B cell (primary cell): Measurements from ENCODE around the gene CCM2. TPM values are rescaled to one million over a fixed set of nuclear protein-coding genes. Genes with fewer than 3 reads are reported as not detected.

Experiments used
- ATAC-seq: fragments of 200-7000 bp; cut with Tn5 transposase; one replicate; pipeline ENCODE4 v1.10.0; 2021; ENCODE audit warnings: low read depth, mild to moderate bottlenecking, moderate number of reproducible peaks, moderate library complexity
- CTCF ChIA-PET: fragments of 350-600 bp; sonication (Branson Sonifier 250); formaldehyde crosslinking; loops from one replicate; lab custom pipeline; 2021; ENCODE audit warnings: antibody characterized with exemption, inconsistent platforms; lab: Charles Lee
- POLR2A ChIA-PET: fragments of 350-600 bp; sonication (Branson Sonifier 250); formaldehyde crosslinking; loops from one replicate; lab custom pipeline; 2021; ENCODE audit warnings: antibody characterized with exemption; lab: Charles Lee
- DNase-seq: peaks from one replicate; pipeline ENCODE4 v3.0.0; 2013
- H2AFZ ChIP-seq: 2 replicates; pipeline ENCODE4 v1.6.1; 2012; ENCODE audit warnings: mild to moderate bottlenecking, low read depth, low read length; ENCODE audit not compliant: insufficient read depth, poor library complexity, severe bottlenecking
- H3K27ac ChIP-seq, 2 donors: 1 replicate in 1 of 2; 2 replicates in 1 of 2; pipeline ENCODE4 v1.5.1; 2012 to 2013; ENCODE audit warnings: low read length in 2 of 2, mild to moderate bottlenecking in 2 of 2, moderate library complexity in 1 of 2
- H3K27me3 ChIP-seq, 4 experiments: fragments of 200-600 bp in 1 of 4; sonication (generic) in 1 of 4; replicated peaks in 1 of 4; 1 replicate in 2 of 4; 2 replicates in 2 of 4; pipeline versions ENCODE4 v1.6.1 to v1.7.0; 2013 to 2016; ENCODE audit warnings: low read length in 3 of 4, mild to moderate bottlenecking in 2 of 4, mixed read lengths in 1 of 4, moderate library complexity in 1 of 4; ENCODE audit not compliant: insufficient read depth in 4 of 4, control insufficient read depth in 3 of 4; ENCODE audit errors: control extremely low read depth in 1 of 4
- H3K36me3 ChIP-seq, 2 experiments: replicated peaks in 1 of 2; 1 replicate in 1 of 2; 2 replicates in 1 of 2; pipeline versions ENCODE4 v1.6.1 to v1.7.1; 2013; ENCODE audit warnings: low read length in 1 of 2; ENCODE audit not compliant: insufficient read depth in 2 of 2, control insufficient read depth in 1 of 2; ENCODE audit errors: control extremely low read depth in 1 of 2, extremely low read depth in 1 of 2
- H3K4me1 ChIP-seq, 2 donors: fragments of 200-600 bp in 1 of 2; sonication (generic) in 1 of 2; 1 replicate in 1 of 2; 2 replicates in 1 of 2; pipeline versions ENCODE4 v1.5.1 to v1.6.1; 2013 to 2017; ENCODE audit warnings: low read length in 2 of 2; ENCODE audit not compliant: control insufficient read depth in 2 of 2, insufficient read depth in 2 of 2
- H3K4me2 ChIP-seq: replicated peaks from 2 replicates; pipeline ENCODE3; 2012; ENCODE audit warnings: mild to moderate bottlenecking, low read depth, low read length; ENCODE audit not compliant: poor library complexity, severe bottlenecking
- H3K4me3 ChIP-seq, 5 experiments: fragments of 200-600 bp in 1 of 5; sonication (generic) in 1 of 5; 1 replicate in 3 of 5; 2 replicates in 2 of 5; pipeline versions ENCODE4 v1.5.1 to v1.7.0; 2011 to 2016; ENCODE audit warnings: low read length in 4 of 5, mild to moderate bottlenecking in 4 of 5, low read depth in 2 of 5, control low read depth in 1 of 5, moderate library complexity in 1 of 5; ENCODE audit not compliant: insufficient read depth in 1 of 5; ENCODE audit errors: control extremely low read depth in 1 of 5, extremely low read depth in 1 of 5
- H3K79me2 ChIP-seq: fragments of 200-600 bp; sonication (generic); one replicate; pipeline ENCODE4 v1.6.0; 2016; ENCODE audit warnings: low read length; ENCODE audit not compliant: control insufficient read depth, insufficient read depth
- H3K9ac ChIP-seq: fragments of 200-600 bp; sonication (generic); 2 replicates; pipeline ENCODE4 v1.6.1; 2017; ENCODE audit warnings: mild to moderate bottlenecking, low read length, moderate library complexity
- H3K9me3 ChIP-seq, 3 donors: one replicate each; pipeline versions ENCODE4 v1.6.1 to v1.7.1; 2013; ENCODE audit warnings: low read length in 2 of 3; ENCODE audit not compliant: control insufficient read depth in 2 of 3, insufficient read depth in 1 of 3; ENCODE audit errors: control extremely low read depth in 1 of 3
- H4K20me1 ChIP-seq: 2 replicates; pipeline ENCODE4 v1.6.0; 2012; ENCODE audit warnings: mild to moderate bottlenecking, low read length; ENCODE audit not compliant: insufficient read depth, control insufficient read depth, poor library complexity, severe bottlenecking
- H3K27ac Mint-ChIP-seq: one replicate; pipeline ENCODE4 v1.8.0; 2021; ENCODE audit warnings: mixed read lengths
- H3K27me3 Mint-ChIP-seq: one replicate; pipeline ENCODE4 v1.8.0; 2021; ENCODE audit warnings: mixed read lengths
- H3K4me1 Mint-ChIP-seq: one replicate; pipeline ENCODE4 v1.8.0; 2021; ENCODE audit warnings: mixed read lengths
- H3K4me3 Mint-ChIP-seq: one replicate; pipeline ENCODE4 v1.8.0; 2021; ENCODE audit warnings: mixed read lengths
- H3K9me3 Mint-ChIP-seq: one replicate; pipeline ENCODE4 v1.8.0; 2022; ENCODE audit warnings: mixed read lengths; ENCODE audit not compliant: insufficient read depth
- CTCF ChIP-seq: fragments of 200-600 bp; IDR thresholded peaks from one replicate; pipeline ENCODE4 v1.8.0; 2022; ENCODE audit warnings: antibody characterized with exemption, mild to moderate bottlenecking
- EZH2 ChIP-seq: IDR thresholded peaks from 2 replicates; pipeline ENCODE4 v1.6.1; 2012; ENCODE audit warnings: borderline replicate concordance, low read depth, mild to moderate bottlenecking, moderate library complexity, low read length; ENCODE audit not compliant: insufficient read depth, poor library complexity, severe bottlenecking
- WGBS: methylation state at CpG from one replicate; pipeline ENCODE4 v1.1.5; 2013; ENCODE audit warnings: missing lambda C conversion rate; ENCODE audit not compliant: insufficient coverage; 5-methylcytosine and 5-hydroxymethylcytosine counted together
- intact Hi-C: fragments of 100-400 bp; cut with micrococcal nuclease; formaldehyde crosslinking; loops from one replicate; pipeline ENCODE4 v1.10.0; 2022
- polyA plus RNA-seq: library from polyadenylated mRNA; depleted of rRNA; stranded (reverse); fragments of >200 nt; gene quantifications from 2 replicates; pipeline ENCODE4 v1.2.3, GENCODE V29; 2012
- total RNA-seq, 2 donors: library from RNA; stranded (reverse); fragments of 120-200 nt in 1 of 2; gene quantifications; 1 replicate in 1 of 2; 2 replicates in 1 of 2; pipeline versions ENCODE4 v1.2.3 to v1.2.4, GENCODE V29; 2013 to 2022

The CCM2 gene
- total and polyA plus RNA-seq, 2 donors (not counting 1 experiment from before 2014, with no cell fraction given), result 150 to 201 TPM

- peaks cover 14% of the 10 kb centered on the region in 2 donors for H3K4me1 ChIP-seq
- no peak overlapping the region for H3K27ac ChIP-seq
- no peaks in the 10 kb centered on the region for H3K79me2 ChIP-seq
- H4K20me1 ChIP-seq, result no peaks in the 10 kb centered on the region
- H3K4me2 ChIP-seq, result peak overlapping the region; percentile 94
- peak overlapping the region in 4 of 5 experiments; percentile 39 to 53 (median 43) for H3K4me3 ChIP-seq
- DNase-seq (peak; percentile 67), ATAC-seq (peak; percentile 37)
- TF ChIP-seq EZH2 (peak; percentile 25), CTCF (no peak)
- POLR2A ChIA-PET, result no interaction called here
- peak overlapping the region; percentile 77 for H2AFZ ChIP-seq
- Mint-ChIP-seq H3K27me3 (peaks cover 9% of the 10 kb centered on the region), H3K4me1 (peaks cover 14% of the 10 kb centered on the region), H3K9me3 (peaks cover 3% of the 10 kb centered on the region), H3K4me3 (peak overlapping the region; percentile 84), H3K27ac (peak overlapping the region; percentile 67)
- H3K9ac ChIP-seq, result peak overlapping the region; percentile 63
- no peaks in the 10 kb centered on the region for H3K36me3 ChIP-seq
- 2% methylated on average over 11 of the region's 22 CpGs for WGBS
- CTCF ChIA-PET, result no interaction called here
- H3K9me3 ChIP-seq, result peaks cover 0 to 6% (median 2%) of the 10 kb centered on the region in 3 donors
- intact Hi-C loops, result no loop called here
- H3K27me3 ChIP-seq, result peaks cover 0 to 26% (median 7%) of the 10 kb centered on the region in 4 experiments
These were observed 89.4 kb downstream of the CCM2 start for GRCh38 chr7:45089341-45089891.

- H3K4me3 ChIP-seq, result no peak overlapping the region
- no peaks in the 10 kb centered on the region for H3K36me3 ChIP-seq
- peaks cover 5% of the 10 kb centered on the region for H3K9me3 Mint-ChIP-seq
- H3K9me3 ChIP-seq, result peaks cover 0 to 7% (median 2%) of the 10 kb centered on the region in 3 donors
- intact Hi-C loops, result no loop called here
- ChIA-PET POLR2A (no interaction called here), CTCF (interaction anchor here (0.5 to 1.2 kb wide), 3 partner anchors 35 to 235 kb away, joined by 3 to 4 read pairs (median 3); no protein-coding TSS in a partner anchor)
- ATAC-seq, result no peak
- H3K27ac Mint-ChIP-seq, result no peak overlapping the region
- no peak for TF ChIP-seq EZH2
- no peak for TF ChIP-seq CTCF
- H3K4me1 ChIP-seq, result peaks cover 14% of the 10 kb centered on the region in 2 donors
- H3K79me2 ChIP-seq, result no peaks in the 10 kb centered on the region
- H2AFZ ChIP-seq, result no peak overlapping the region
- DNase-seq, result no peak
- H3K27me3 ChIP-seq, result peaks cover 0 to 26% (median 7%) of the 10 kb centered on the region in 4 experiments
- H3K9ac ChIP-seq, result no peak overlapping the region
- WGBS, result 67% methylated on average over 3 of the region's 7 CpGs
- H3K4me1 Mint-ChIP-seq, result peaks cover 14% of the 10 kb centered on the region
- no peak overlapping the region for H3K27ac ChIP-seq
- H3K27me3 Mint-ChIP-seq, result peaks cover 9% of the 10 kb centered on the region
- no peaks in the 10 kb centered on the region for H4K20me1 ChIP-seq
- no peak overlapping the region for H3K4me2 ChIP-seq
- H3K4me3 Mint-ChIP-seq, result no peak overlapping the region
These were observed 92.3 kb downstream of the CCM2 start for GRCh38 chr7:45092100-45092930.
